HUDEP-2 (cell line): ENCODE data around the gene CCDC183.

Experiments used
- DNase-seq, 76 experiments: peaks; one replicate each; lab custom pipeline; 2025; ENCODE audit not compliant: unreplicated experiment in 76 of 76; lab: John Stamatoyannopoulos, UW

The CCDC183 gene

GRCh38 chr9:136784249-136784996 lies 11.7 kb upstream of the CCDC183 start:
- DNase-seq: peak in 24 of 76 experiments; percentile 19 to 74 (median 48)

GRCh38 chr9:136784997-136785361 lies 11.2 kb upstream of the CCDC183 start:
- peak in 70 of 76 experiments; percentile 26 to 93 (median 68) for DNase-seq

GRCh38 chr9:136785565-136786355 lies 10.4 kb upstream of the CCDC183 start:
- peak in 44 of 76 experiments; percentile 11 to 73 (median 46) for DNase-seq

- no peak for DNase-seq
These were observed 9.7 kb upstream of the CCDC183 start for GRCh38 chr9:136786451-136786850.

- peak in 4 of 76 experiments; percentile 21 to 35 (median 26) for DNase-seq
These were observed 9.2 kb upstream of the CCDC183 start for GRCh38 chr9:136786983-136787382.

GRCh38 chr9:136787690-136788400 lies 8.3 kb upstream of the CCDC183 start:
- DNase-seq: peak in 69 of 76 experiments; percentile 32 to 88 (median 71)

- peak in 50 of 76 experiments; percentile 16 to 75 (median 46) for DNase-seq
These were observed 7.3 kb upstream of the CCDC183 start for GRCh38 chr9:136788644-136789522.

- peak in 1 of 76 experiments; percentile 57 for DNase-seq
These were observed 6.6 kb upstream of the CCDC183 start for GRCh38 chr9:136789523-136789937.

GRCh38 chr9:136790640-136791515 lies 5.3 kb upstream of the CCDC183 start, which contains the start of gene TMEM141:
TSS of gene TMEM141 (plus strand) at chr9:136791344. CDS start at chr9:136791371, 27 bp downstream.
- peak; percentile 83 to 100 (median 99) for DNase-seq

- peak in 54 of 76 experiments; percentile 10 to 90 (median 49) for DNase-seq
These were observed 4.4 kb upstream of the CCDC183 start for GRCh38 chr9:136791516-136792276.

- peak in 36 of 76 experiments; percentile 11 to 60 (median 38) for DNase-seq
These were observed 3.6 kb upstream of the CCDC183 start for GRCh38 chr9:136792321-136793085.

- DNase-seq: peak in 59 of 76 experiments; percentile 11 to 74 (median 47)
These were observed 2.8 kb upstream of the CCDC183 start for GRCh38 chr9:136793086-136793946.

GRCh38 chr9:136794281-136794999 lies 1.7 kb upstream of the CCDC183 start:
- DNase-seq: no peak

- DNase-seq: no peak
These were observed 1.2 kb upstream of the CCDC183 start for GRCh38 chr9:136795000-136795348.

- peak in 4 of 76 experiments; percentile 6 to 25 (median 19) for DNase-seq
These were observed 723 bp downstream of the CCDC183 start for GRCh38 chr9:136796775-136797347.

- DNase-seq: no peak
These were observed 2.6 kb downstream of the CCDC183 start for GRCh38 chr9:136798708-136799078.
